CD14-positive monocyte (primary cell): Measurements from ENCODE around the gene SCNN1A. TPM values are rescaled to one million over a fixed set of nuclear protein-coding genes. Genes with fewer than 3 reads are reported as not detected.

ENCODE experiments used
- DNase-seq, 3 donors: peaks; one replicate each; pipeline ENCODE4 v3.0.0-alpha.2; 2011 to 2022
- H2AFZ ChIP-seq: 2 replicates; pipeline ENCODE4 v1.6.0; 2012; ENCODE audit warnings: mild to moderate bottlenecking, low read depth, low read length, inconsistent platforms; ENCODE audit not compliant: insufficient read depth, poor library complexity, severe bottlenecking
- H3K27ac ChIP-seq, 2 donors: 1 replicate in 1 of 2; 2 replicates in 1 of 2; pipeline ENCODE4 v1.5.1; 2012 to 2013; ENCODE audit warnings: low read length in 2 of 2, control low read depth in 1 of 2, inconsistent platforms in 1 of 2, low read depth in 1 of 2, mild to moderate bottlenecking in 1 of 2
- H3K27me3 ChIP-seq, 2 donors: one replicate each; pipeline versions ENCODE4 v1.6.0 to v1.6.1; 2011 to 2013; ENCODE audit warnings: low read length in 2 of 2; ENCODE audit not compliant: control insufficient read depth in 2 of 2, insufficient read depth in 2 of 2
- H3K36me3 ChIP-seq, 2 donors: replicated peaks in 1 of 2; 1 replicate in 1 of 2; 2 replicates in 1 of 2; pipeline versions ENCODE4 v1.5.1 to v1.6.1; 2012 to 2013; ENCODE audit warnings: low read length in 2 of 2, control low read depth in 1 of 2, inconsistent platforms in 1 of 2, mild to moderate bottlenecking in 1 of 2; ENCODE audit not compliant: insufficient read depth in 2 of 2, control insufficient read depth in 1 of 2
- H3K4me1 ChIP-seq, 2 donors: 1 replicate in 1 of 2; 2 replicates in 1 of 2; pipeline versions ENCODE4 v1.5.1 to v1.6.1; 2012 to 2013; ENCODE audit warnings: low read length in 2 of 2, control low read depth in 1 of 2, inconsistent platforms in 1 of 2, mild to moderate bottlenecking in 1 of 2, moderate library complexity in 1 of 2; ENCODE audit not compliant: insufficient read depth in 2 of 2, control insufficient read depth in 1 of 2
- H3K4me2 ChIP-seq: replicated peaks from 2 replicates; pipeline ENCODE3; 2012; ENCODE audit warnings: low read length, moderate library complexity, mild to moderate bottlenecking; ENCODE audit not compliant: poor library complexity, severe bottlenecking; ENCODE audit errors: extremely low read depth
- H3K4me3 ChIP-seq, 3 experiments: fragments of 200-600 bp in 1 of 3; sonication (generic) in 1 of 3; replicated peaks in 1 of 3; 1 replicate in 2 of 3; 2 replicates in 1 of 3; pipeline ENCODE4 v1.5.1; 2011 to 2013; ENCODE audit warnings: low read length in 3 of 3, mild to moderate bottlenecking in 3 of 3, control low read depth in 2 of 3, low read depth in 2 of 3, inconsistent platforms in 1 of 3, moderate library complexity in 1 of 3
- H3K79me2 ChIP-seq: 2 replicates; pipeline ENCODE4 v1.6.0; 2012; ENCODE audit warnings: mild to moderate bottlenecking, control low read depth, inconsistent platforms, low read length, moderate library complexity; ENCODE audit not compliant: insufficient read depth
- H3K9ac ChIP-seq: 2 replicates; pipeline ENCODE4 v1.6.0; 2017; ENCODE audit warnings: low read length, mild to moderate bottlenecking; ENCODE audit not compliant: insufficient read depth, poor library complexity, severe bottlenecking
- H3K9me3 ChIP-seq, 2 donors: replicated peaks in 1 of 2; 1 replicate in 1 of 2; 2 replicates in 1 of 2; pipeline versions ENCODE4 v1.5.1 to v1.6.1; 2012 to 2013; ENCODE audit warnings: low read length in 2 of 2, control low read depth in 1 of 2; ENCODE audit not compliant: control insufficient read depth in 1 of 2, insufficient read depth in 1 of 2
- H4K20me1 ChIP-seq: 2 replicates; pipeline ENCODE4 v1.6.0; 2012; ENCODE audit warnings: mild to moderate bottlenecking, low read length, control low read depth, moderate library complexity; ENCODE audit not compliant: insufficient read depth
- H3K27ac Mint-ChIP-seq, 7 donors: one replicate each; pipeline ENCODE4 v1.8.0; 2020; ENCODE audit warnings: mild to moderate bottlenecking in 7 of 7, mixed read lengths in 7 of 7, moderate library complexity in 6 of 7, inconsistent platforms in 2 of 7
- H3K27me3 Mint-ChIP-seq, 3 donors: one replicate each; pipeline ENCODE4 v1.8.0; 2021 to 2022; ENCODE audit warnings: low read depth in 3 of 3, mild to moderate bottlenecking in 3 of 3, mixed read lengths in 3 of 3, moderate library complexity in 3 of 3, inconsistent platforms in 1 of 3
- H3K36me3 Mint-ChIP-seq, 2 donors: one replicate each; pipeline ENCODE4 v1.8.0; 2020; ENCODE audit warnings: mixed read lengths in 2 of 2, inconsistent platforms in 1 of 2, mild to moderate bottlenecking in 1 of 2
- H3K4me1 Mint-ChIP-seq: one replicate; pipeline ENCODE4 v1.8.0; 2020; ENCODE audit warnings: mild to moderate bottlenecking, mixed read lengths
- H3K4me3 Mint-ChIP-seq, 2 donors: one replicate each; pipeline ENCODE4 v1.8.0; 2020; ENCODE audit warnings: mild to moderate bottlenecking in 2 of 2, mixed read lengths in 2 of 2, moderate library complexity in 1 of 2
- H3K9me3 Mint-ChIP-seq, 7 donors: one replicate each; pipeline ENCODE4 v1.8.0; 2020 to 2022; ENCODE audit warnings: mixed read lengths in 7 of 7, mild to moderate bottlenecking in 6 of 7, moderate library complexity in 6 of 7, inconsistent platforms in 2 of 7
- CTCF ChIP-seq: fragments of 200-600 bp; IDR thresholded peaks from one replicate; pipeline ENCODE4 v1.8.0; 2022; ENCODE audit warnings: antibody characterized with exemption, mild to moderate bottlenecking
- WGBS: methylation state at CpG from one replicate; pipeline ENCODE4 v1.1.5; 2013; ENCODE audit warnings: missing lambda C conversion rate; ENCODE audit not compliant: insufficient coverage; 5-methylcytosine and 5-hydroxymethylcytosine counted together
- intact Hi-C, 2 donors: fragments of 100-400 bp; cut with micrococcal nuclease; formaldehyde crosslinking; loops; one replicate each; pipeline versions ENCODE4 v1.15.0 to v1.15.1; 2023
- polyA plus RNA-seq, 3 donors: library from polyadenylated mRNA; depleted of rRNA in 1 of 3; unstranded in 2 of 3; stranded (reverse) in 1 of 3; fragments of 300-500 nt in 2 of 3; fragments of >200 nt in 1 of 3; fragmentation: Illumina TruSeq in 2 of 3; gene quantifications; 1 replicate in 2 of 3; 2 replicates in 1 of 3; pipeline ENCODE4 v1.2.3, GENCODE V29; 2012 to 2021

The SCNN1A gene
- polyA plus RNA-seq, 3 donors, result 0.11 to 0.68 (median 0.63) TPM

GRCh38 chr12:6324936-6325750 lies 50.2 kb downstream of the SCNN1A start:
- intact Hi-C loops, result loop anchor here (5.0 kb wide), 3 partner anchors 57 to 142 kb away; partner anchors contain the start of gene LTBR (in 1 of the 2)

More at GRCh38 chr12:6324936-6325750, 50.2 kb downstream of the SCNN1A start:
- peaks cover 85% of the 10 kb centered on the region for H4K20me1 ChIP-seq
- Mint-ChIP-seq H3K4me1 (peaks cover 49% of the 10 kb centered on the region), H3K27ac (peak overlapping the region in 6 of 7 donors; percentile 20 to 74 (median 56)), H3K9me3 (no peaks in the 10 kb centered on the region), H3K4me3 (no peak overlapping the region), H3K27me3 (peaks cover 3 to 9% (median 6%) of the 10 kb centered on the region in 3 donors), H3K36me3 (peaks cover 28 to 31% of the 10 kb centered on the region in 2 donors)
- H3K4me2 ChIP-seq, result no peak overlapping the region
- peaks cover 28 to 38% of the 10 kb centered on the region in 2 donors for H3K36me3 ChIP-seq
- no peaks in the 10 kb centered on the region for H3K9me3 ChIP-seq
- H3K4me1 ChIP-seq, result peaks cover 39 to 53% of the 10 kb centered on the region in 2 donors
- no peak for DNase-seq
- no peak overlapping the region for H2AFZ ChIP-seq
- peaks cover 21% of the 10 kb centered on the region for H3K79me2 ChIP-seq
- H3K9ac ChIP-seq, result no peak overlapping the region
- WGBS, result 15% methylated on average over 2 of the region's 6 CpGs
- H3K27me3 ChIP-seq, result no peaks in the 10 kb centered on the region
- H3K4me3 ChIP-seq, result no peak overlapping the region
- TF ChIP-seq CTCF, result no peak
- peak overlapping the region in 1 of 2 donors; percentile 29 for H3K27ac ChIP-seq
